CD4-positive, alpha-beta T cell treated with Interleukin-15 for 1 hour (primary cell): Measurements from ENCODE around the gene ST8SIA5.

Experiments used
- DNase-seq: peaks from one replicate; pipeline ENCODE4 v3.0.0-alpha.2; 2020

The ST8SIA5 gene

GRCh38 chr18:46663539-46663938 lies 93.3 kb downstream of the ST8SIA5 start:
- DNase-seq = no peak

- DNase-seq = no peak
Measured at GRCh38 chr18:46660957-46661749, 95.7 kb downstream of the ST8SIA5 start.

- no peak for DNase-seq
Measured at GRCh38 chr18:46659484-46659883, 97.4 kb downstream of the ST8SIA5 start.

- no peak for DNase-seq
Measured at GRCh38 chr18:46657115-46657955, 99.5 kb downstream of the ST8SIA5 start, which contains the start of gene LOXHD1. Gene LOXHD1 (minus strand): TSS chr18:46657220. CDS start chr18:46657033, 187 bp downstream.

- DNase-seq = no peak
Measured at GRCh38 chr18:46656326-46657114, 100.3 kb downstream of the ST8SIA5 start.

GRCh38 chr18:46652372-46652771 lies 104.5 kb downstream of the ST8SIA5 start:
- DNase-seq = no peak

GRCh38 chr18:46650681-46651080 lies 106.2 kb downstream of the ST8SIA5 start:
- no peak for DNase-seq

- no peak for DNase-seq
Measured at GRCh38 chr18:46649071-46649862, 107.6 kb downstream of the ST8SIA5 start.

GRCh38 chr18:46646468-46646867 lies 110.4 kb downstream of the ST8SIA5 start:
- no peak for DNase-seq

- DNase-seq = no peak
Measured at GRCh38 chr18:46642561-46642960, 114.3 kb downstream of the ST8SIA5 start.

GRCh38 chr18:46641917-46642316 lies 114.9 kb downstream of the ST8SIA5 start:
- no peak for DNase-seq

- DNase-seq = no peak
Measured at GRCh38 chr18:46639386-46639785, 117.5 kb downstream of the ST8SIA5 start.

- DNase-seq = no peak
Measured at GRCh38 chr18:46636040-46636630, 120.7 kb downstream of the ST8SIA5 start.

GRCh38 chr18:46632401-46633071 lies 124.3 kb downstream of the ST8SIA5 start:
- DNase-seq = no peak

- DNase-seq = no peak
Measured at GRCh38 chr18:46630991-46631390, 125.9 kb downstream of the ST8SIA5 start.

- no peak for DNase-seq
Measured at GRCh38 chr18:46630160-46630559, 126.7 kb downstream of the ST8SIA5 start.

GRCh38 chr18:46629361-46629760 lies 127.5 kb downstream of the ST8SIA5 start:
- no peak for DNase-seq

GRCh38 chr18:46628206-46628605 lies 128.6 kb downstream of the ST8SIA5 start:
- DNase-seq = no peak

- no peak for DNase-seq
Measured at GRCh38 chr18:46627136-46627535, 129.7 kb downstream of the ST8SIA5 start.

GRCh38 chr18:46625069-46625468 lies 131.8 kb downstream of the ST8SIA5 start:
- no peak for DNase-seq

- DNase-seq = no peak
Measured at GRCh38 chr18:46624127-46624526, 132.7 kb downstream of the ST8SIA5 start.
